ENCODE measurements around the gene RPLP1.
A peak's percentile ranks its signal among the peaks of the same experiment; 100 is the strongest.

RPLP1 gene

DNA sequence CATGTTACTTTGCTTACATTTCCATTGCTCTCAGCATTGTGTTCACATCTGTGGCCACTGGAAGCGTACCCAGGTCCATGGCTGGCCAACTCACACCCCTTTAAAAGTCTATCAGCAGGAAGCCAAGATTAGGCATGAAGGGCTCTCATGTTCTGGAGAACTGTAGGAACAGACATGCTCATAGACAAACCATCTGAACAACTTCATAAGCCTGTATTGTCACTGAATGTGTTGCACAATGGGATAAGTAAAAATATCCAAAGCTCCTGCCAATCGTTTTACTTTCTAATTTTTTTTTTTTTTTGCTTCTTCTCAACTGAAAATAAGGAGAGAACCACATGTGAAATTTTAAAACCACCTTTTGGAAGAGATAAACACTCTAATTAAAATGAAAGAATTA is 6.4 kb downstream of the RPLP1 start:
- CTCF ChIA-PET, result no interaction called here

DNA sequence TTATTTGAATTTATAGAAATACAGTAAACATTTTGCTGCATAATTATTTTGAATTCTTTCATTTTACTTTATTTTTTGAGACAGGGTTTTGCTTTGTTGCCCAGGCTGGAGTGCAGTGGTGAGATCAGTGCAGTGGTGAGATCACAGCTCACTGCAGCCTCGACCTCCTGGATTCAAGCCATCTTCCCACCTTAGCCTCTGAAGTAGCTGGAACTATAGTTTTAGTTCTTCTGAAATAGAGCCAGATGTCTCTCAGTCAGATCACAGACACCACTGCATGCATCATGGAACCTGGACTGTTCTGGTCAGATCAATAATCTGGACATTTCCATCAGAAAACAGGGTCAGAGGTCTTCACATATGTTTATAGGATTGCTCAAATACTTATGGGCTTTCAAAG is 7.9 kb downstream of the RPLP1 start:
- Histone ChIP-seq H3K4me1 (ENCODE audit: control insufficient read depth, insufficient read depth, low read length) (0 out of 2 replicates have a peak, but pooled peaks cover 3% of the 10 kb centered on the region), H3K9me3 (ENCODE audit: control insufficient read depth, insufficient read depth, low read depth, low read length) (no peaks in the 10 kb centered on the region), H3K27ac (ENCODE audit: extremely low read depth, low read depth, low read length) (no peak overlapping the region), H3K36me3 (ENCODE audit: control insufficient read depth in 2 of 2, insufficient read depth in 1 of 2, low read length in 2 of 2) (peaks cover 12 to 24% of the 10 kb centered on the region in 2 experiments; a peak in 2 of 3 replicates), H3K4me3 (ENCODE audit: low read depth, low read length) (no peak overlapping the region)
- ChIA-PET POLR2A (interaction anchor here (0.6 to 3.5 kb wide), 3 partner anchors 8 to 1025 kb away, joined by 3 to 107 read pairs (median 3); partner anchors contain the start of gene RPLP1), CTCF (interaction anchor here (1.0 kb wide), 1 partner anchor 105 kb away, joined by 3 read pairs; no protein-coding TSS in a partner anchor)
- TF ChIP-seq, protein P1, sequence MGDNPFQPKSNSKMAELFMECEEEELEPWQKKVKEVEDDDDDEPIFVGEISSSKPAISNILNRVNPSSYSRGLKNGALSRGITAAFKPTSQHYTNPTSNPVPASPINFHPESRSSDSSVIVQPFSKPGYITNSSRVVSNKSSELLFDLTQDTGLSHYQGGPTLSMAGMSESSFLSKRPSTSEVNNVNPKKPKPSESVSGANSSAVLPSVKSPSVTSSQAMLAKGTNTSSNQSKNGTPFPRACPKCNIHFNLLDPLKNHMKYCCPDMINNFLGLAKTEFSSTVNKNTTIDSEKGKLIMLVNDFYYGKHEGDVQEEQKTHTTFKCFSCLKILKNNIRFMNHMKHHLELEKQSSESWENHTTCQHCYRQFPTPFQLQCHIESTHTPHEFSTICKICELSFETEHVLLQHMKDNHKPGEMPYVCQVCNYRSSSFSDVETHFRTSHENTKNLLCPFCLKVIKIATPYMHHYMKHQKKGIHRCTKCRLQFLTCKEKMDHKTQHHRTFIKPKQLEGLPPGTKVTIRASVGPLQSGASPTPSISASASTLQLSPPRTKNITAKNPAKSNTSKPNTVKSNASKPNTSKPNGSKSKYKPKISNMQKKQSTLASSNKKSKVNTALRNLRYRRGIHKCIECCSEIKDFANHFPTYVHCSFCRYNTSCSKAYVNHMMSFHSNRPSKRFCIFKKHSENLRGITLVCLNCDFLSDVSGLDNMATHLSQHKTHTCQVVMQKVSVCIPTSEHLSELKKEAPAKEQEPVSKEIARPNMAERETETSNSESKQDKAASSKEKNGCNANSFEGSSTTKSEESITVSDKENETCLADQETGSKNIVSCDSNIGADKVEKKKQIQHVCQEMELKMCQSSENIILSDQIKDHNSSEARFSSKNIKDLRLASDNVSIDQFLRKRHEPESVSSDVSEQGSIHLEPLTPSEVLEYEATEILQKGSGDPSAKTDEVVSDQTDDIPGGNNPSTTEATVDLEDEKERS (tag by site-specific recombination; IDR thresholded peaks at IDR 0.05), result no peak
- no peak for TF ChIP-seq ZNF747 (tag by site-specific recombination; IDR thresholded peaks at IDR 0.05)
- TF ChIP-seq ZNF248 (tag by site-specific recombination; IDR thresholded peaks at IDR 0.05), result no peak
- TF ChIP-seq ZNF394 (tag by site-specific recombination; IDR thresholded peaks at IDR 0.05; ENCODE audit: borderline replicate concordance), result peak; percentile 72; the same call in 1 of the 2 replicates
- TF ChIP-seq OSR2 (tag by site-specific recombination; IDR thresholded peaks at IDR 0.05), result peak; percentile 62

More for the DNA sequence above, 6.4 kb downstream of the RPLP1 start:
- Histone ChIP-seq H3K4me1 (ENCODE audit: control insufficient read depth, insufficient read depth, low read length) (peaks cover 11% of the 10 kb centered on the region; the same call in 1 of the 2 replicates), H3K27ac (ENCODE audit: extremely low read depth, low read depth, low read length) (no peak overlapping the region), H3K4me3 (ENCODE audit: low read depth, low read length) (no peak overlapping the region), H3K9me3 (ENCODE audit: control insufficient read depth, insufficient read depth, low read depth, low read length) (no peaks in the 10 kb centered on the region), H3K36me3 (ENCODE audit: control insufficient read depth in 2 of 2, insufficient read depth in 1 of 2, low read length in 2 of 2) (peaks cover 22 to 38% of the 10 kb centered on the region in 2 experiments)
- TF ChIP-seq ZEB2 (tag by site-specific recombination; IDR thresholded peaks at IDR 0.05), result no peak
- no peak for TF ChIP-seq ZBTB48 (tag by site-specific recombination; IDR thresholded peaks at IDR 0.05)
- no peak for TF ChIP-seq EGR2 (tag by site-specific recombination; IDR thresholded peaks at IDR 0.05; ENCODE audit: low read depth)
- TF ChIP-seq, protein P2, sequence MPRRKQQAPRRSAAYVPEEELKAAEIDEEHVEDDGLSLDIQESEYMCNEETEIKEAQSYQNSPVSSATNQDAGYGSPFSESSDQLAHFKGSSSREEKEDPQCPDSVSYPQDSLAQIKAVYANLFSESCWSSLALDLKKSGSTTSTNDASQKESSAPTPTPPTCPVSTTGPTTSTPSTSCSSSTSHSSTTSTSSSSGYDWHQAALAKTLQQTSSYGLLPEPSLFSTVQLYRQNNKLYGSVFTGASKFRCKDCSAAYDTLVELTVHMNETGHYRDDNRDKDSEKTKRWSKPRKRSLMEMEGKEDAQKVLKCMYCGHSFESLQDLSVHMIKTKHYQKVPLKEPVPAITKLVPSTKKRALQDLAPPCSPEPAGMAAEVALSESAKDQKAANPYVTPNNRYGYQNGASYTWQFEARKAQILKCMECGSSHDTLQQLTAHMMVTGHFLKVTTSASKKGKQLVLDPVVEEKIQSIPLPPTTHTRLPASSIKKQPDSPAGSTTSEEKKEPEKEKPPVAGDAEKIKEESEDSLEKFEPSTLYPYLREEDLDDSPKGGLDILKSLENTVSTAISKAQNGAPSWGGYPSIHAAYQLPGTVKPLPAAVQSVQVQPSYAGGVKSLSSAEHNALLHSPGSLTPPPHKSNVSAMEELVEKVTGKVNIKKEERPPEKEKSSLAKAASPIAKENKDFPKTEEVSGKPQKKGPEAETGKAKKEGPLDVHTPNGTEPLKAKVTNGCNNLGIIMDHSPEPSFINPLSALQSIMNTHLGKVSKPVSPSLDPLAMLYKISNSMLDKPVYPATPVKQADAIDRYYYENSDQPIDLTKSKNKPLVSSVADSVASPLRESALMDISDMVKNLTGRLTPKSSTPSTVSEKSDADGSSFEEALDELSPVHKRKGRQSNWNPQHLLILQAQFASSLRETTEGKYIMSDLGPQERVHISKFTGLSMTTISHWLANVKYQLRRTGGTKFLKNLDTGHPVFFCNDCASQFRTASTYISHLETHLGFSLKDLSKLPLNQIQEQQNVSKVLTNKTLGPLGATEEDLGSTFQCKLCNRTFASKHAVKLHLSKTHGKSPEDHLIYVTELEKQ (tag by site-specific recombination; IDR thresholded peaks at IDR 0.05; ENCODE audit: borderline replicate concordance), result no peak
- TF ChIP-seq KLF7 (tag by site-specific recombination; IDR thresholded peaks at IDR 0.05; ENCODE audit: borderline replicate concordance), result no peak
- no peak for TF ChIP-seq ZNF391 (tag by site-specific recombination; IDR thresholded peaks at IDR 0.05; ENCODE audit: borderline replicate concordance, low read depth)
- TF ChIP-seq ZXDB (tag by site-specific recombination; IDR thresholded peaks at IDR 0.05), result no peak
- no peak for TF ChIP-seq OVOL3 (tag by site-specific recombination; IDR thresholded peaks at IDR 0.05)
- TF ChIP-seq, protein P3, sequence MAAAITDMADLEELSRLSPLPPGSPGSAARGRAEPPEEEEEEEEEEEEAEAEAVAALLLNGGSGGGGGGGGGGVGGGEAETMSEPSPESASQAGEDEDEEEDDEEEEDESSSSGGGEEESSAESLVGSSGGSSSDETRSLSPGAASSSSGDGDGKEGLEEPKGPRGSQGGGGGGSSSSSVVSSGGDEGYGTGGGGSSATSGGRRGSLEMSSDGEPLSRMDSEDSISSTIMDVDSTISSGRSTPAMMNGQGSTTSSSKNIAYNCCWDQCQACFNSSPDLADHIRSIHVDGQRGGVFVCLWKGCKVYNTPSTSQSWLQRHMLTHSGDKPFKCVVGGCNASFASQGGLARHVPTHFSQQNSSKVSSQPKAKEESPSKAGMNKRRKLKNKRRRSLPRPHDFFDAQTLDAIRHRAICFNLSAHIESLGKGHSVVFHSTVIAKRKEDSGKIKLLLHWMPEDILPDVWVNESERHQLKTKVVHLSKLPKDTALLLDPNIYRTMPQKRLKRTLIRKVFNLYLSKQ (tag by site-specific recombination; IDR thresholded peaks at IDR 0.05; ENCODE audit: borderline replicate concordance), result no peak
- TF ChIP-seq, protein P4, sequence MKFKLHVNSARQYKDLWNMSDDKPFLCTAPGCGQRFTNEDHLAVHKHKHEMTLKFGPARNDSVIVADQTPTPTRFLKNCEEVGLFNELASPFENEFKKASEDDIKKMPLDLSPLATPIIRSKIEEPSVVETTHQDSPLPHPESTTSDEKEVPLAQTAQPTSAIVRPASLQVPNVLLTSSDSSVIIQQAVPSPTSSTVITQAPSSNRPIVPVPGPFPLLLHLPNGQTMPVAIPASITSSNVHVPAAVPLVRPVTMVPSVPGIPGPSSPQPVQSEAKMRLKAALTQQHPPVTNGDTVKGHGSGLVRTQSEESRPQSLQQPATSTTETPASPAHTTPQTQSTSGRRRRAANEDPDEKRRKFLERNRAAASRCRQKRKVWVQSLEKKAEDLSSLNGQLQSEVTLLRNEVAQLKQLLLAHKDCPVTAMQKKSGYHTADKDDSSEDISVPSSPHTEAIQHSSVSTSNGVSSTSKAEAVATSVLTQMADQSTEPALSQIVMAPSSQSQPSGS (tag by site-specific recombination; IDR thresholded peaks at IDR 0.05; ENCODE audit: low read depth), result no peak
- no peak for TF ChIP-seq ZNF202 (tag by site-specific recombination; IDR thresholded peaks at IDR 0.05; ENCODE audit: borderline replicate concordance)
- TF ChIP-seq ZNF214 (tag by site-specific recombination; IDR thresholded peaks at IDR 0.05; ENCODE audit: borderline replicate concordance), result no peak
- TF ChIP-seq, protein P5, sequence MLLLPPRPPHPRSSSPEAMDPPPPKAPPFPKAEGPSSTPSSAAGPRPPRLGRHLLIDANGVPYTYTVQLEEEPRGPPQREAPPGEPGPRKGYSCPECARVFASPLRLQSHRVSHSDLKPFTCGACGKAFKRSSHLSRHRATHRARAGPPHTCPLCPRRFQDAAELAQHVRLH (tag by site-specific recombination; IDR thresholded peaks at IDR 0.05), result no peak
- POLR2A ChIA-PET, result interaction anchor here (0.6 kb wide), 1 partner anchor 1048 kb away, joined by 3 read pairs; no protein-coding TSS in a partner anchor

Data from HEK293 (cell line).